HG02885 (cell line): ENCODE results near the gene WSCD1.

ENCODE experiments used
- ATAC-seq: cut with Tn5 transposase; IDR thresholded peaks from one replicate; pipeline ENCODE4 v1.9.1; 2021; ENCODE audit warnings: mild to moderate bottlenecking; ENCODE audit not compliant: unreplicated experiment, poor library complexity

The WSCD1 gene

GRCh38 chr17:6082335-6082734, 12.2 kb downstream of the WSCD1 start:
- no peak for ATAC-seq

- ATAC-seq: no peak
These were observed 14.4 kb downstream of the WSCD1 start for GRCh38 chr17:6084311-6085161.

GRCh38 chr17:6085812-6086211, 15.6 kb downstream of the WSCD1 start:
- ATAC-seq: no peak

- ATAC-seq: no peak
These were observed 16.6 kb downstream of the WSCD1 start for GRCh38 chr17:6086603-6087400.

- ATAC-seq: no peak
These were observed 18.0 kb downstream of the WSCD1 start for GRCh38 chr17:6088141-6088540.

GRCh38 chr17:6090253-6090652, 20.1 kb downstream of the WSCD1 start:
- ATAC-seq: no peak

GRCh38 chr17:6092182-6092902, 22.2 kb downstream of the WSCD1 start:
- ATAC-seq: no peak

GRCh38 chr17:6092903-6093468, 22.8 kb downstream of the WSCD1 start:
- ATAC-seq: no peak

- ATAC-seq: no peak
These were observed 24.3 kb downstream of the WSCD1 start for GRCh38 chr17:6094453-6094852.

- no peak for ATAC-seq
These were observed 24.7 kb downstream of the WSCD1 start for GRCh38 chr17:6094926-6095325.

- ATAC-seq: no peak
These were observed 25.3 kb downstream of the WSCD1 start for GRCh38 chr17:6095501-6095900.

- no peak for ATAC-seq
These were observed 26.2 kb downstream of the WSCD1 start for GRCh38 chr17:6096201-6097004.

GRCh38 chr17:6097005-6097279, 26.8 kb downstream of the WSCD1 start:
- no peak for ATAC-seq

GRCh38 chr17:6098050-6098822, 28.1 kb downstream of the WSCD1 start:
- no peak for ATAC-seq

- ATAC-seq: no peak
These were observed 28.6 kb downstream of the WSCD1 start for GRCh38 chr17:6098823-6099180.

GRCh38 chr17:6099492-6099891, 29.3 kb downstream of the WSCD1 start:
- ATAC-seq: no peak

GRCh38 chr17:6100146-6100545, 30.0 kb downstream of the WSCD1 start:
- no peak for ATAC-seq

- no peak for ATAC-seq
These were observed 30.8 kb downstream of the WSCD1 start for GRCh38 chr17:6100891-6101500.

- ATAC-seq: no peak
These were observed 31.5 kb downstream of the WSCD1 start for GRCh38 chr17:6101706-6102105.
